Stimulated activated CD4-positive, alpha-beta T cell treated with anti-CD3 and anti-CD28 coated beads, TNF-alpha, amount 100 ng/mL, for 48 hours (primary cell): ENCODE data around the gene NMNAT2.
"Not testable (repeated sequence)": the region's sequence is repeated elsewhere in the genome, so short reads cannot be mapped to it uniquely, and the experiment has no call there.

Source experiments
- DNase-seq, 3 donors: peaks; one replicate each; pipeline ENCODE4 v3.0.0-alpha.2; 2020; ENCODE audit warnings: low read depth in 3 of 3

NMNAT2 gene

DNA sequence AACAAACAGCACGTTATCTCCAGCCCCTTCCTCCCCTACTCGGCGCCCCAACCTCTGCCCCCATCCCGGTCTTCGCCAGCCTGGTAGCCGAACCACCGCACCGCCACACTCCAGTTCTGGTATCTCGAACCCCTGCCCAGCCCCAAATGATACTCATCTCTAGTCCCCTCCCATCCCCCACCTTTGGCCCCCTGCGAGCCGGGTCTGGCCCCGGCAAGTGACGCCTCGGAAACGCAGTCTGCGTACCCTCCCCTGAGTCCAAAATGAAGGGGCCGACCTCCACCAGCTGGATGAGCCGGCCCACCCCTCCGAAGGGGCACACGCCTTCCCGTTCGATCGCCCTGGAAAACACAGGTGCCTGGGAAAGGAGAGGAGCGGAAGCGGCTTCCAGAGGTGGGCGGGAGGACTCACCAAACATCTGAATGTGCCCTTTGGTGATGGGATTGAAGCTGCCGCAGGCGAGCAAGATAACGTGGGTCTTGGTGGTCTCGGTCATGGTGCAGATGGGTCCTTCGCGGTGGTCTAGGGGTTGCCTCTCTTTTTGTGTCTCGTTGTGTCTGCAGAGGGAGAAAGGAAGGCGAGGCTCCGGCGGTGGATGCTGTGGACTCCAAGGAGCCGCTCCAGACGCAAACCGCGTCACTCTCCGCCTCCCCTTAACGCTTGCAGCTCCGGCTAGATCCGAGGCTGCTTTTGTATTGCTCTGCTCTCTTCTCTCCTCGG lies at the start of gene NMNAT2:
NMNAT2 (minus strand) TSS at position 609 of the 720 bp plus-strand sequence; CDS start at position 496, 113 bp downstream.
- DNase-seq = no peak

DNA sequence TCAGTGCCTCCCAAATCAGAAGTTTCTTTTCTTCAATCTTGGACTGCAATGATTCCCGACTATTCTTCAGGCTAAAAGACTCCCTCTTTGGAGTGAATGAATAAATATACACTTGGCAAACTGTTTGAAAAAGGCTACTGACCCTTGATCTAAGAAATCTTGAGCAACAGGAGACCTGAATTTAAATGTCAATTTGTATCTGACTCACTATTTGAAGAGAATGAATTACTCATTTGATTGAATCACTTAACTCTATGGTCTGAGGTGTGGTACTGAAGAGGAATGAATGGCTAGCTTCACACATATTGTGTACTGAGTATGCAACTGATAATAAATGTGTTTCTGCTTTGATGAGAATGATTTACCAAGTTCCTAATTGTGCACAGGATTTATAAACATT lies 49.5 kb upstream of the NMNAT2 start:
- no peak for DNase-seq

DNA sequence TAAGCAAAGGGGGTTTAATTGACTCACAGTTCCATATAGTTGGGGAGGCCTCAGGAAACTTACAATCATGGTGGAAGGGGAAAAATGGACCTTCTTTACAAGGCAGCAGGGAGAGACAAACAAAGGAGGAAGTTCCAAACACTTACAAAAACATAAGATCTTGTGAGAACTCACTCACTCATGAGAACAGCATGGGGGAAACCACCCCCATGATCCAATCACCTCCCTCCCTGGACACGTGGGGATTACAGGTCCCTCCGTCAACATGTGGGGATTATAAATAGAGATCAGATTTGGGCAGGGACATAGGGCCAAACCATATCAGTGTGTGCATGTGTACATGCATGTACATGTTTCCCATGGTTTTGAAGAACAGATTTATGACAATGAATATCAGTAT lies 48.6 kb upstream of the NMNAT2 start:
- DNase-seq = no peak

DNA sequence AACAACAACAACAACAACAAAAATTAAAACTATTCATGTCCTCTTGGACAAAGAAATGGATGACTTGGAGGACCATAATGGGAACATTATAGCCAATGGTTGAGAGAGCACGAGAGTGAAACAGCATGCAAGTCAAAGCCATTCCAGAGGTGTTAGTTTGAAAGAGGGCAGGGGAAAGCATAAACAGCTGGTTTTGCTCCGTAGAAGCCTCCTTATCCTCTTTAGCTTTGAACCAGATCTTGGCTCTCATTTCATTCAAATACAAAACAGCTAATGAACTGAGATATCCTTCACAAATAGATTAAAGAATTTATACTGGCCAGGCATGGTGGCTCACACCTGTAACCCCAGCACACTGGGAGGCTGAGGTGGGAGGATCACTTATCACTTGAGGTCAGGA lies 45.4 kb upstream of the NMNAT2 start:
- no peak for DNase-seq

DNA sequence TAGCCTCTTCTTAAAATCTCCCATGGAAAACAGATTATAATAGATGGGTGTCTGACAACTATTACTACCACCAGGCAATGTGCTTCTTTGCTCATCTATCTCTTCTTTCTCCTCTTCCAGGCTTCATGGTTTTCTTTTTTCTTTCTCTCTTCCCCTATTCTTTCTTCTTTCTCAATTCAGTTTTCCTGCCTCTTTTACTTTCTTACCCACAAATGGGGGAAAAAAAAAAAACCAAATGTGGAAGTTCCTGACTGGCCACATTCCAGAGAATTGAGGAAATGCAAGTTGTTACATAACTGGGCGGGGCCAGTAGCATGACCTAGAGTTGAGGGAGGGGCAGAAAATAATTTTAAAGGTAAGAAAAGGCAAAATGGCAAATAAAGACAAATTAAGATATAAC lies 43.2 kb upstream of the NMNAT2 start:
- no peak for DNase-seq

DNA sequence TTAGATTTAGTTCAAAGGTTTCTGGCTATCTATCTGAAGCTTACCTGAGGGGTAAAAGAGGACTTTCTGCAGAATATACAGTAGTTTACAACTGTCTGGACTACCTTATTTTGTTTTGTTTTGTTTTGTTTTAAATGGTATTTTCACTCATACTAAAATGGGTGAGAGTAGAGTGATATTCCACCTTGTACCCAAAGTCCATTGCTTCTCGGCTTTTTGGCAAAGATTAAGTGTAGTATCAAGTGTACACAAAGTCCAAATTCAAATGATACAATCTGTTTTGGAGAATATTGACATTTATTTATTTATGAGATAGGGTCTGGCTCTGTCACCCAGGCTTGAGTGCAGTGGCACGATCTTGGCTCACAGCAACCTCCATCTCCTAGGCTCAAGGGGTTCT lies 42.4 kb upstream of the NMNAT2 start:
- no peak for DNase-seq

DNA sequence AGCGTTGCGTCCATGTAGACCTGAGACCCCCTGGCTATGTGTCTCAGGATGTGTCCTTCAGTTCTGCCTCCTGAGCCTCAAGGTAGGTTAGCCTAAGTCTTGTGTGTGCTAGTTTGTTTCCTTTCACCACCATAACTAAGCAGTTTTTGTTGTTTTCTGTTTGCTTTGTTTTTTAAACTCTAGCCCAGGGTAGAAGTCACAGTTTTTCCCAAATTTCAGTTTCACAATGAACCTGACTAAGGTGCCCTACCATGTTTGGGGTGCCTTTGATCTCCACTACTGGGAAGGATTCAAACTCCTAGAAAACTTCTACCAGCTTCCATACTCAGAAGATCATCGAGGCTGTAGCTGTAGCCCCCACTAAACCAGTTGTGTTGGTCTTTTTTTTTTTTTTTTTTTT lies 39.3 kb upstream of the NMNAT2 start:
- no peak for DNase-seq

DNA sequence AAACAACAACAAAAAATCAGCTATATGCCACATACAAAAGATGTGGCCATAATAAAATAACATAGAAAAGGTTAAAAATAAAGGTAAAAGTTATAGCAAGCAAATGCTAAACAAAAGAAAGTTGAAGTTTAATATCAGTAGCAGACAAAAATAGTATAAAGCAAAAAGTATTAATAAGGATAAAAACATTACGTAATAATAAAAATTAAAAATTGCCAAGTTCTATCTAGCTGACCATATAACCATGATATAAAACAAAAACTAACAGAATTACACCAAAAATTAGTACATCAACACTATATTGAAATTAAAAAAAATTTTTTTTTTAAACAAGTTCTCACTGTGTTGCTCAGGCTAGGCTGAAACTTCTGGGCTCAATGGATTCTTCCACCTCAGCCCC lies 38.6 kb upstream of the NMNAT2 start:
- no peak for DNase-seq

DNA sequence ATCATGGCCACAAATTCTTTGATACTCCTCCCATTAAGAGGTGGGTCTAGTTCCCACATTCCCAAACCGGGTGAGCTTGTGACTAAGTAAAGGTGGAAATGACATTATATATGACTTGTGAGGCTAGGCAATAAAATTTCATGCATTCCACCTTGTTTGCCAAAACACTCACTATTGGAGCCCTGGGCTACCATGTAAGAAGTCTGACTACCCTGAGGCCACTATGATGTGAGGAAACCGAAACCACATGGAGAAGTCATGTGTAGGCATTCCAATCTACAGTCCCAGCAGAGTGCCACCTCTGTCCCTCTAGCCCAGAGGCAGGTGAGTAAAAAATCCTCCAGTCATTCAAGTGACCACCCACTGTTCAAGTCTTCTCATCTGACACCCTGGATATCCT lies 36.2 kb upstream of the NMNAT2 start:
- DNase-seq = no peak

DNA sequence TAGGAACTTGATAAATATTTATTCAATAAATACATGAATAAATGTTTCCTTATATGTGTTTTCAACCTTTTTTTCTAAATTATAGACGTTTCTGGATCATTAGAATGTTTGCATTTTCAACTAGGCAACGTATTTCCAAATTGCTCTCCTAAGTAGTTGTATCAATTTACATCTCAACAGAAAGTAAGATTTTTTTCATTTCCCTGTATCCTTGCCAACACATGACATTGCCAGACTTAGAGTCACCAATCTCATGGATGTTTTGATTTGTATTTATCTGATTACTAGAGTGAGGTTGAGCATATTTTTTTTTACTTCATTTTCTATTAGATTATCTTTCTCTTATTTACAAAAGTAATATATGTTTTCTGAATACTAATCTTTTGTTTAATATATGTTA lies 31.9 kb upstream of the NMNAT2 start:
- no peak for DNase-seq

DNA sequence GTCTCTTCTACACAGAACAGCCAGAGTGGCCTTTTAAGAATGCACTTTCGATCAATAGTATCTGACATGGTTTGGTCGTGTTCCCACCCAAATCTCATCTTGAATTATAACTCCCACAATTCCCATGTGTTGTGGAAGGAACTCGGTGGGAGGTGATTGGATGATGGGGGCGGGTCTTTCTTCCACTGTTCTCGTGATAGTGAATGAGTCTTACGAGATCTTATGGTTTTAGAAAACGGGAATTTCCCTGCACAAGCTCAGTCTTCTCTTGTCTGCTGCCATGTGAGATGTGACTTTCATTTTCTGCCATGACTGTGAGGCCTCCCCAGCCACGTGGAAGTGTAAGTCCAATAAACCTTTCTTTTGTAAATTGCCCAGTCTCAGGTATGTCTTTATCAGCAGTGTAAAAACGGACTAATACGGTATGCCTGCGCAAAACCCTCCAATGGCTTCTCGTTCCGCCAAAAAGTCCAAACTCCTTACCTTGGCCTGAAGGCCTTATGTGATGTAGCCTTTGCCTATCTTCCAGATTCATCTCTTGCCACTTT lies 31.1 kb upstream of the NMNAT2 start:
- no peak for DNase-seq

DNA sequence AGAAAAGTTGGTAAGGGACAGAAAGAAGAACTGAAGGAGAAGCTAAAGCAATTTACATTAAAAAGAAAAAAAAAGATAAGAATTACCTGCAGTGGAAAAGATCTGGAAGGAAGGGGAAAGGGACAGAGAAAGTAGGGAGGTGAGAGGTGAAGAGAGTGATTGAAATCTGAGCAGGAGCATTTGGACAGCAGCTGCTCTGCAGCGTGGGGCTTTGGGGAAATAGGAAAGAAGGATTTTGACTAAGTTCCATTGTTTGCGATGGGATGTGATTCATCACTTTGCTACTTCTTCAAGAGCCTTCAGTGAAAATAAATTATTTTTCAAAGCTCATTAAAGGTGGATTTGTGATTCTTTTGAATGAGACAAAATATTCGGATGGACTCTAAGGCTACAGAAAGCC lies 26.1 kb upstream of the NMNAT2 start:
- no peak for DNase-seq

DNA sequence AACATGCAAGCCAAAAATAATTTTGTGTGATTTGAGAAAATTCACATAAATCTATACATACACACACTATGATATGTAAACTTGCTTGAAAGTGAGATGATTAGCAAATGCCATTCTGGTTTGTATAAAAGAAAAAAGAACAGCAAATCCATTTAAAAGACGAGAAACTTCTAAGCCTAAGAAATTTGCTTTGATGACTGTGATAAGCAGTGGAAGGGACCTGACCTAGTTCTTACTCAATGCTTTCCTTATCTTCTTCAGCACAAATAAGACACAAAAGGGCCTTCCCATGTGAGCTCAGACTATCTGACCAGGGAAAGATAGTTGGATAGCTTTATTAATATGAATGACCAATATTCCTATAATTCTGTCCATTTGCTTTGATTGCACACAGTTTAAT lies 25.3 kb upstream of the NMNAT2 start:
- no peak for DNase-seq

DNA sequence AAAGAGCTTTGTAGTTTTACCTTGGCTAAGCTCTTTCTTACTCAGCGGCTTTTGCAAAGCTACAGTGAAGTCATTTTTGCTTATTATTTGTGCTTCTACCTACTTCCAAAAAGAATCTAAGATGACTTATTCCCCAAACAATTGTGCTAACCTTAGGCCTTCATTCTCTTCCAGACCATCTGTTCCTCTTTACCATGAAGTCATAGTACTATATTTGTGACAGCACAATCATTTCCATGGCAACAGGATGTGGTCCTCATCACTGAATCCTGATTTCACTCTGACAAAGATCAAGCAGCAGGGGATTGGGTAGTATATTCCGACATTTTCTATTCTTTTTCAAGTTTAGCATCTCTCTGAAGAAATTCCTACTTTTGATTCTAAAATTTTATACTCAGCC lies 24.8 kb upstream of the NMNAT2 start:
- no peak for DNase-seq

DNA sequence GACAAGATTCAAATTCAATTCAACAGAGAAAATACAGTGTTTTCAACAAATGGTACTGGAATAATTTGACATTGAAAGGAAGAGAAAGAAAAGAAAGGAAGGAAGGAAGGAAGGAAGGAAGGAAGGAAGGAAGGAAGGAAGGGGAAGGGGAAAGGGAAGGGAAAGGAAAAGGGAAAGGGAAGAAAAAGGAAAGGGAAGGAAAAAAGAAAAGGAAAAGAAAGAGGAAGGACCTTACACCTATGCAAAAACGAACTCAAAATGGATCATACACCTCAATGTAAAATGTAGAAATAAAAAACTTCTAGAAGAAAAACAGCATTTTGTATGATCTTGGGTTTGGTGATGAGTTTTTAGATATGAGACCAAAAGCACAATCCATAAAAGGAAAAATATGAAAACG lies 19.9 kb upstream of the NMNAT2 start:
- DNase-seq = no peak

DNA sequence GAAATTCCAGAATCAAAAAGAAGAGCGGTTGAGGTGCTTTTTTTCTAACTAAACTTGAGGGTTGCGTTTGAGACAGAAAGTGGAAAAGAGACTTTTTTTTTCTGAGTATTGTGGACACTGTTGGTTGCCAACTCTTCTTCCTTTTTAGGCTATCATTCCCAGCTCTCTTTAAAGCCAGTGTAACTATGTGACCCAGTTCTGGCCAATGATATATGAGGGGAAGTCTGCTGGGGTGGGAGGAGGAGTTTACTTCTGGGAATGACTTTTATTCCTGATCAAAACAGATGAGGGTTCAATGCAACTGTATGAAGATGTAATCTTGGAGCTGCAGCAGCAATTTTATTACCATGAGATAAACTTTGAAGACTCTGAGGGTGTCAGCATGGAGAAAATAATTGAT lies 17.3 kb upstream of the NMNAT2 start:
- no peak for DNase-seq

DNA sequence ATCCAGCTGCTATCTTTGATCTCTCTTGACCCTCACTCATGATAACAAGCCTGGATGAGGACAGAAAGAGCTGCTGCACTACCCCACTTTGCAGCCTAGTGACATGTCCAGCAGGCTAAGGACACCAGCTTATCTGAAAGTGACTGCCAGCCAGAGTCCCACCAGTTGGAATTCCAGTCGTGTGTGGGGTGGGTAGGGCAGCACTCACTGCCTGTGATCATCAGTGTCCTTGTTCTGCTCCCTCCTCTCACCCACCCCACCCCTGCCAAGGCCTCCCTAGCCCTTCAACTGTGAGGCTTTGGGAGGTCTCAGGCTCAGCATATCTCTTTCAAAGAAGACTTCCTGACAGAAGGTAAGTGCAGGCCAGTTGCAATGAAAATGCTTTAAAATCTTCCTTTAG lies 15.5 kb upstream of the NMNAT2 start:
- DNase-seq = no peak

DNA sequence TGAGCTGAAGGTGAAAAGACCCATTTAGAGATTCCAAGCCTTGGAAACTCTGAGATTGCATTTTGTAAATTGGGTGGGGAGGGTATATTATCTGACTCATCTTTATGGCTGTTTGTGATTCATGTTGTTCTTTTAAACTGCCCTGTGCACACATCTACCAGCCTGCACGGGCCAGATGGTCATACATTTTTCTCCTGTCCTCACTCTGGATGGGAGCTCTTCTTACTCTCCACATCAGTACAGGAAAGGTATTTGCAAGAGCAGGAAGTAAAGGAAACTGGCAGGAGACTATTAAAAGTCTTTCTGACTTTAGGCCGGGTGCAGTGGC lies 14.3 kb upstream of the NMNAT2 start:
- DNase-seq = no peak

DNA sequence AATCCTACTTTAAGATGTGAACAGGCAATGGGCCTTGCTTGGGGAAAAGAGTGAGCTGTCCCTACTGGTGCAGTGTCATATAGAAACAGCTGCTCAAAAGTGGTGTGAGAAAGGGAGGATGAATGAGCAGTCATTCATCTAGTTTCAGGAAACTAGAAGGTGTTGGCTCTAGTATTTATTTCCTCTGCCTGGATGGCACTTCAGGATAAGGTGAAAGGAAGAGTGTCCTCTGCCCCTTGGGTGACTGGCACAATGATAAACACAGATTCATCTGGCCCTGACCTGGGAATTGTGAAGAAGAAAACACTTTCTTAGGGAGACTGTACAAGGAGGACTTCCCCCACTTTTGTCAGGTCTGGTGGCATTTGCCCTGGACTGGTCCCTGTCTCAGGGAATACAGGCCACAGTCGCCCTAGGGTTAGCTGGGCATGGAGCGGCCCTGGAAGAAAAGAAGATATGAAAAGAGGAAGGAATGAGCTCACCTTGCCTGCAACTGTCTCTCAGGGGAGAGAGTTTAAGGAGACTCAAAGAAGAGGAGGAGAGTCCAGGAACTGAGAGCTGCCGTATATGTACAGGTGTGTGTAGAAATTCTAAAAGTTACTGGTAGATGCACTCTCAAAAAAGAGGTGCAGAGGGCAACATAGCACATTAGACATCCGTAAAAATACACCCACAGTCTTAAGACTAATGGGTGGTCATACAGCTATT lies 13.8 kb upstream of the NMNAT2 start:
- DNase-seq = no peak

DNA sequence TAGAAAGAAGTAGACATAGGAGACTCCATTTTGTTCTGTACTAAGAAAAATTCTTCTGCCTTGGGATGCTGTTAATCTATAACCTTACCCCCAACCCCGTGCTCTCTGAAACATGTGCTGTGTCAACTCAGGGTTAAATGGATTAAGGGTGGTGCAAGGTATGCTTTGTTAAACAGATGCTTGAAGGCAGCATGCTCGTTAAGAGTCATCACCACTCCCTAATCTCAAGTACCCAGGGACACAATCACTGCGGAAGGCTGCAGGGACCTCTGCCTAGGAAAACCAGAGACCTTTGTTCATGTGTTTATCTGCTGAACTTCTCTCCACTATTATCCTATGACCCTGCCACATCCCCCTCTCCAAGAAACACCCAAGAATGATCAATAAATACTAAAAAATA lies 9.4 kb upstream of the NMNAT2 start:
- DNase-seq = not testable (repeated sequence)

DNA sequence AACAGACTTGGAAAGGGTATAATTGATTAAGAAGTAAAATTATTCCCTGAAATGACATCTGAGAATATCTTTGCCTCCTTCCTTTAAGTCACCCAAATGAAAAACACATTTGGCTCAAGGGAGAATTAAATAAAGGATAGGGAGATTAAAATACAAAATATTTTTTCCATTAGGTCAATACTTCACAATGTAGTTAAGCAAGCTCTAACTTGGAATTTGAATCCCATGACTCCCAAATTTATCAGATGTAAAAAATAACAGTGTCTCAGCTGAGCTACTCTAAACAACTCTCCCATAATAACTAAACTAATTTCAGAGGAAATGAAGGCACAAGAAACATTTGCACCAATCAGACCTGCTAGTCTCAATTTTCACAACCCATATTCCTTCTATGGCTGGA lies 6.5 kb upstream of the NMNAT2 start:
- DNase-seq = no peak

DNA sequence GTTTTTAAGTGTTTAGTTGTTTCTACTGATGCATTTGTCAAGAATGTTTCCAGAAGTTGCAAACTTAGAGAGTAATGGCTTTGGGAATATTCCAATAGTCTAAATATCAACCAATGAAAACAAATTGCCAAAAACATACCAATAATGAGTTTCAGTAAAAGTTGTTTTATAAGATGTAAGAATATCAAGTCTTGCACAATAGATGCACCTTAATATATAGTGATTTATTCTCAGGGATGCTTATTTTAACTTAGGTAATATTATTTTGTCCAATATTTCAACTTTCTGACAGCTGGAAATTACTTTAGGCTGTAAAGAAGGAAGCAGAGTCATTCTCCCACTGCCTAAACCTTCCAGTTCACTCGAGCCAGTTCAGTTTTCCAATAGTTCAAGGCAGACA lies 5.4 kb upstream of the NMNAT2 start:
- DNase-seq = no peak

DNA sequence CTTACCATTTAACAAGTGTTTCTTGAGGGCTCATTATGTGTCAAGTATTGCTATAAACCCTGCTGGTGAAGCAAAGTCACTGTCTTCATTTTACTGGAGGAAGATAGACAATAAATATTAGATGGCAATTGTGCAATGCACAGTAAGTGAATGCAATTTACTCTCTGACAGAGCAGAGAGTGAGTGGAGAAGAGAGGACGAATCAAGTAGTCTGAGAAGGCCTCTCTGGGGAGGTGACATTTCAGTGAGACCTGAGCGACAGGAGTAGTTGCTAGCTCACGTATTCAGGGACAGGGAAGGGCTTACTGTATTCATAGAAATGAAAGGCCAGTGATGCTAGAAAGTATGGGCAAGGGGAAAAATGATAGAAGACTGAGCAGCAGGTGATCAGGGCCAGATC lies 1.2 kb upstream of the NMNAT2 start:
- no peak for DNase-seq

DNA sequence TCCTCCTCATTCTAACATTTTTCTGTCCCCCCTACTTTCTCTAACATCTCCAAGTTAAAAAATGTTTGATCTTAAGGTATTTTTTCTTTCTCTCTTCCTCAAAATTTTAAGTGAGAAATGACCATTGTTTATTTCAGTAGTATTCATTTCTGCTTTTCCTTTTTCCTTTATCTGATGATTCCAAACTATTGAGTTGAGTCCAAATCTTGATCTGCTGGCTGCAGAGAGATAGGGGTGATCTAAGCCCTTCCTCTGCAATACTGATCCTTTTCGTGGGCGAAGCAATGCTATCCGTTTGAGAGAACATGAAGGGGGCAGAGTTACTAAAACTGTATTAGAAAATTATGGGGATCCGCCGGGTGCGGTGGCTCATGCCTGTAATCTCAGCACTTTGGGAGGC lies 516 bp upstream of the NMNAT2 start:
- no peak for DNase-seq
